MM.1S (cell line): ENCODE data around the gene GOSR2.

Experiments
- DNase-seq: peaks from one replicate; pipeline ENCODE4 v3.0.0-alpha.2; 2015
- H2AFZ ChIP-seq: fragments of 300-600 bp; sonication (generic); 2 replicates; pipeline ENCODE4 v1.6.0; 2016; ENCODE audit warnings: antibody characterized with exemption, low read length
- H3F3A ChIP-seq: fragments of 300-600 bp; sonication (generic); 2 replicates; pipeline ENCODE4 v1.6.1; 2016; ENCODE audit warnings: mild to moderate bottlenecking, antibody characterized with exemption, low read length, moderate library complexity, mixed read lengths; ENCODE audit not compliant: insufficient read depth
- H3K27ac ChIP-seq: fragments of 300-600 bp; sonication (generic); 2 replicates; pipeline ENCODE4 v1.5.1; 2016; ENCODE audit warnings: mild to moderate bottlenecking, low read length
- H3K27me3 ChIP-seq: fragments of 300-600 bp; sonication (generic); replicated peaks from 2 replicates; pipeline ENCODE4 v1.6.0; 2016; ENCODE audit warnings: low read length; ENCODE audit not compliant: insufficient read depth
- H3K36me3 ChIP-seq: fragments of 300-600 bp; sonication (generic); replicated peaks from 2 replicates; pipeline ENCODE4 v1.6.1; 2016; ENCODE audit warnings: mild to moderate bottlenecking, low read length, mixed read lengths; ENCODE audit not compliant: insufficient read depth
- H3K4me1 ChIP-seq: fragments of 300-600 bp; sonication (generic); 2 replicates; pipeline ENCODE4 v1.6.1; 2016; ENCODE audit warnings: low read length, mixed read lengths
- H3K4me2 ChIP-seq: fragments of 300-600 bp; sonication (generic); 2 replicates; pipeline ENCODE4 v1.6.0; 2016; ENCODE audit warnings: low read depth, low read length
- H3K4me3 ChIP-seq: fragments of 300-600 bp; sonication (generic); 2 replicates; pipeline ENCODE4 v1.5.1; 2016; ENCODE audit warnings: low read length, mixed read lengths
- H3K79me2 ChIP-seq: fragments of 300-600 bp; sonication (generic); 2 replicates; pipeline ENCODE4 v1.6.1; 2016; ENCODE audit warnings: mixed run types, low read length, mixed read lengths
- H3K9ac ChIP-seq: fragments of 300-600 bp; sonication (generic); 2 replicates; pipeline ENCODE4 v1.6.1; 2016; ENCODE audit warnings: low read length, mixed read lengths
- H3K9me2 ChIP-seq: fragments of 300-600 bp; sonication (generic); replicated peaks from 2 replicates; pipeline ENCODE4 v1.6.1; 2016; ENCODE audit warnings: mild to moderate bottlenecking, low read length, mixed read lengths; ENCODE audit not compliant: insufficient read depth
- H3K9me3 ChIP-seq: fragments of 300-600 bp; sonication (generic); replicated peaks from 2 replicates; pipeline ENCODE4 v1.6.1; 2016; ENCODE audit warnings: mild to moderate bottlenecking, low read length, mixed read lengths; ENCODE audit not compliant: insufficient read depth
- H4K20me1 ChIP-seq: fragments of 300-600 bp; sonication (generic); 2 replicates; pipeline ENCODE4 v1.6.1; 2016; ENCODE audit warnings: mild to moderate bottlenecking, low read length, moderate library complexity, mixed read lengths; ENCODE audit not compliant: insufficient read depth
- CTCF ChIP-seq: fragments of 300-600 bp; sonication (generic); IDR thresholded peaks from 2 replicates; pipeline ENCODE4 v1.5.1; 2016; ENCODE audit warnings: antibody characterized with exemption, low read length, mixed read lengths
- EZH2 ChIP-seq: fragments of 300-600 bp; sonication (generic); optimal IDR thresholded peaks from 2 replicates; pipeline ENCODE3; 2017; ENCODE audit warnings: low read depth, mild to moderate bottlenecking, antibody characterized with exemption, low read length, mixed read lengths
- EZH2phosphoT487 ChIP-seq: fragments of 300-600 bp; sonication (generic); IDR thresholded peaks from 2 replicates; pipeline ENCODE4 v1.6.1; 2018; ENCODE audit warnings: antibody characterized with exemption, low read length

Gene GOSR2

DNA sequence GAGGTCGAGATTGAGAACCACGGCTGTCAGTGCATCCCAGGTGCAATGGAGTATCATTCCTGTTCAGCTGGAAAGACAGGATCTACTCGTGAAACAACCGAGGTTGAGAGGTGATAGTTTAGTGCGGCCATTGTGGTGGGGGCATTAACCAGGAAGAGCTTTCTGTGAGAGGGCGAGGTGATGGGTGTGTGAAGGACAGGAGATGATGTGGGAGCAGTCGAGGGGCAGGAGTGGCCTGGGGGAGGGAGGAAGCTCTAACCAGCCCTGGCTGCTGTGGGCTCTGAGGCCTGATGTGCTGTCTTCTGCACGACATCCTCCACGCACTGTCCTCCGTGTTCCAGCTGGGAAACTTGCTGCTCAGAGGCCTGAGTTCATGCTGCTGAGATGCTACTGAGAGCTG lies 22.0 kb downstream of the GOSR2 start:
- Histone ChIP-seq H3K4me1 (no peaks in the 10 kb centered on the region), H3K4me3 (no peak overlapping the region), H3K79me2 (no peaks in the 10 kb centered on the region), H3K9me2 (no peaks in the 10 kb centered on the region), H2AFZ (no peak overlapping the region), H3K27me3 (no peaks in the 10 kb centered on the region), H3K9me3 (no peaks in the 10 kb centered on the region), H3K27ac (no peak overlapping the region), H3K9ac (no peak overlapping the region), H3F3A (0 out of 2 replicates have a peak, but pooled peaks cover 8% of the 10 kb centered on the region), H3K36me3 (no peaks in the 10 kb centered on the region), H3K4me2 (no peak overlapping the region), H4K20me1 (no peaks in the 10 kb centered on the region)
- DNase-seq = no peak
- TF ChIP-seq CTCF (no peak), EZH2phosphoT487 (no peak), EZH2 (no peak)

- Histone ChIP-seq H3K9me3 (no peaks in the 10 kb centered on the region), H3F3A (no peaks in the 10 kb centered on the region), H3K4me3 (no peak overlapping the region), H3K27me3 (no peaks in the 10 kb centered on the region), H3K9me2 (no peaks in the 10 kb centered on the region), H4K20me1 (no peaks in the 10 kb centered on the region), H3K27ac (no peak overlapping the region), H3K4me2 (no peak overlapping the region), H3K4me1 (no peaks in the 10 kb centered on the region), H2AFZ (no peak overlapping the region), H3K36me3 (no peaks in the 10 kb centered on the region), H3K79me2 (no peaks in the 10 kb centered on the region), H3K9ac (no peak overlapping the region)
- no peak for TF ChIP-seq CTCF
- no peak for TF ChIP-seq EZH2phosphoT487
- TF ChIP-seq EZH2 = no peak
- no peak for DNase-seq
These were observed 24.3 kb downstream of the GOSR2 start for GRCh38 chr17:46947216-46947615.

GRCh38 chr17:46948544-46948943 lies 25.6 kb downstream of the GOSR2 start:
- Histone ChIP-seq H3K4me3 (no peak overlapping the region), H3K9ac (no peak overlapping the region), H3K4me1 (no peaks in the 10 kb centered on the region), H4K20me1 (no peaks in the 10 kb centered on the region), H3K9me2 (no peaks in the 10 kb centered on the region), H3K79me2 (no peaks in the 10 kb centered on the region), H3K27ac (no peak overlapping the region), H3K36me3 (no peaks in the 10 kb centered on the region), H2AFZ (no peak overlapping the region), H3K27me3 (no peaks in the 10 kb centered on the region), H3K4me2 (no peak overlapping the region), H3F3A (no peaks in the 10 kb centered on the region), H3K9me3 (no peaks in the 10 kb centered on the region)
- TF ChIP-seq EZH2phosphoT487 (no peak), EZH2 (no peak), CTCF (no peak)
- no peak for DNase-seq
